HG03103 (cell line): ENCODE measurements around the gene MTARC2.

Experiments used
- ATAC-seq: cut with Tn5 transposase; IDR thresholded peaks from one replicate; pipeline ENCODE4 v1.9.1; 2021; ENCODE audit warnings: low read depth; ENCODE audit not compliant: unreplicated experiment

Gene MTARC2

GRCh38 chr1:220824031-220824989 lies 76.2 kb downstream of the MTARC2 start:
- ATAC-seq: no peak

DNA sequence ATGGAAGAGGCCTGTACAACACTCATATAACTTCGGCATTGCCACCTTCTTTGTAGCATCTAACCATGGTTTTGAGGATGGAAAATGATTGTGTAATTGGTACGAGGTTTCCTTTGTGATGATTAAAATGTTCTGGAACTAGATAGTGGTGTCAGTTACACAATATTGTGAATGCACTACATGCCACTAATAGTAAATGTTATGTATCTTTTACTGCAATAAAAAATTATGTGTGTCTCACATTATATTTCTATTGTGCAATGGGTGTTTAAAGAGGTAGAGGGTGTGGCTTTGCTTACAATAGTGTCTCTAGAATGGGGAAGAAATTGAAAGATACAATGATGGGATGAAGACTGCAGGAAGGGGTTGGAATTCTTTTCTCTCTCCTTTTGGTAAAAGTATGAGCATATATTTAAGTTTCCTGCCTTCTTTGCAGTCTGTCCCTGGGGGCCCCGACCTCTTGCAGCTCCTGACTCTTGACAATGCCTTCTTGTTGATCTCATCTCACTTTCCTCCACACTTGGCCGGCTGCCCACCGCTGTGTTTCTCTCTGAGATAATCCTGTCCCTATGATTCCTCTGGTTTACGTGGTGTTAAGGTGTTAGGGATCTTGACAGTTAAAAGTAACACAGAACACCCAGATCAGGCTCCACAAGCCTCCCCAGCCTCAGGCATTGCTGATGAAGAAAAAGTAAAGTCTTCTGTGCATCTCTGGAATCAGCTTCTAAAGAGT lies 77.9 kb downstream of the MTARC2 start:
- no peak for ATAC-seq

DNA sequence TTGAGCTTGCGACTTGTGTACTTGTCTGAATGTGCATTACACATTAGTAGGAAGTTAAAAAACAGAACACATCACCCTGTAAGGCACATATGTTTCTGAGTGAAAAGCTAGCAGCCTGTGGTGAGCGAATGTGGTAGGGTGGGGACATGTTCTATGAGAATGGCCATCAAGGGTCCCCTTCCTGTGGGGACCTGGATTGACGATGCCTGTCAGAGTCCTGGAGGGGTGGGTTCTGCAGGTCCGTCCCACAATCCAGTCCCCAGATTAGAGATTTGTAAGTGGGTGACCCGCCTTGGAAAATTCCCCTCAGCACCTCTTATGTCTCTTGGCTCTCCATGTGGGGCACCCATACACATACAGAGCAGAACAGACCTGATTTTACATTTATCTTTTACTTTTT lies 78.6 kb downstream of the MTARC2 start:
- no peak for ATAC-seq

DNA sequence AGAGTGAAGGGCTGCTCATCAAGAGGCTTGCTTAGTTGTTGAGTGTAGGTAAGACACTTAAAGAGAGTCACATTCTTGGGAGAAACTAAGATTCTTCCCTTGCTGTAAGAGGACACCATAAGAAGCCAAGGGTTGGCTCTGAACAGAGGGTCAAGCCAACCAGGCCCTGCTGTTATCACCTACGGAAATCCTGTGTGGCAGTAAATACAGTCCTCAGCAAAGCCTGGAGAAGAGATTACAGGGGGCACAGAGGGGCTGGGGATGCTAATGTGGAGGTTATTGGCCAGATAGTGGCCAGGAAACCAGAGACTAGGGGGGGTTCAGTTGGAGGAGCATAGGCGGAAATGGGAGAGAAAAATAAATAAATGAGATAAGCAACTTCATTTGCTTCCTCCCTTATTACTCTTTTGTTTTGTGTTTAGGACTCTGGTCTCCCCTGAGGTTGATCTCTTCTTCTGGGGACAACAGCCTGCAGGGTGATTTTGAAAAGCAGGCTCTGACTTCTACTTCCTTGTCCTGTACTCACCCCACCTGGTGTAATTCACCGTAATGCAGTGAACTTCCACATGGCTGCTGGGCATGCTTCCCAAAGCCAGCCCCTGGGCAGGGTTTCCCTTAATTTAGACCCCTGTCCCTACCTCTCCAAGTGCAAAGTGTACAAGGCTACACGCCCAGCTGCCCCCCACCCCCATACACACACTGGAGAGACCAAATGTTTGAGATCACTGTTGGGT lies 79.5 kb downstream of the MTARC2 start:
- no peak for ATAC-seq

- ATAC-seq: no peak
Measured at GRCh38 chr1:220828179-220828490, 80.0 kb downstream of the MTARC2 start.

DNA sequence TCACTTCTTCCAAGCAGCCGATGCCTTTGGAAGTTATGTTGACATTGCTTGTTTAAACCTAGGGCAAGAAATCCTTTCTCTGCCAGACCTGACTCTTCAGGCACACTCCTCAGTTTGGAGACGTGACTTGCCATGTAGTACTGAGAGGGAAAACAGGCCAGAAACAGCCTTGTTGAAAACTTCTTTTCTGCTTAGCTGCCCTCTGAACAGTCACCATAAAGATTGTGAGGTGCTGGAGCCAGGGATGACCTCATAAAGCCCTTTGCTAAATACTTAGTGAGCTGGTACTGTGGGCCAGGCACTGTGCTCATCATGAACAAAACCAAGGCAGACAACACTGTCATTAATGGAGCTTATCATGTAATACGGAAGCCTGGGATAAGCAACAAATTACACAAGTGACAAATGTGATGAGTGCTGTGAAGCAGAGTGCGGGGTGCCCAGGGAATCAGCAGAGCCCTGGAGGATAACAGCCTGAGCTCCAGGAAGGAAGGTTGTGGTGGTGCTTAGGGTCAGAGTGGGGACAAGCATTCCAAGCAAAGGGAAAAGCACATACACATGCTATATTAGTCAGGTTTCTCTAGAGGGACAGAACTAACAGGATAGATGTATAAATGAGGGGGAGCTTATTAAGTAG lies 80.9 kb downstream of the MTARC2 start:
- ATAC-seq: no peak

DNA sequence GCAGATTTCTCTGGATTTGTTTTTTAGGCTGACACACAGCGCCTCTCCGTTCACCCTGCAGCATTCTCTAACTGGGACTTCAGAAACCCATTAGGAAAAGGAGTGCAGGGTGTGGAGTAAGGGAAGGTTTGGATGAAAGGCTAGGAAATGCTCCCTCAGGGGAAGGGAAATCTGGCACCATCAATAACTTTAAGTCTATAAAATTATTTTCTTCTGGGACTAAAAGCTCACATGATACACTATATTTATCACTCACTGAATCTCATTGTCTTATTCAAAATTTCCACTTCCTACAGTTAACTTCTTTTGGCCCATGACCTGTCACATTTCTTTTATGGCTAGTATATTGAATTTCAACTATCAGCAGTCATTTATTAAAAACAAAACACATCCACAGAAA lies 85.3 kb downstream of the MTARC2 start:
- no peak for ATAC-seq
